GM10248 (cell line): ENCODE measurements around the gene ERFL.
"Not testable (repeated sequence)": the region's sequence is repeated elsewhere in the genome, so short reads cannot be mapped to it uniquely, and the experiment has no call there.

Source experiments
- CTCF ChIA-PET: fragments of 300-600 bp; sonication (Branson Sonifier 250); formaldehyde crosslinking; extraction: SDS; loops from one replicate; lab custom pipeline; 2021; ENCODE audit warnings: antibody characterized with exemption; lab: Yijun Ruan, JAX
- POLR2A ChIA-PET: fragments of 350-650 bp; sonication (Branson Sonifier 250); formaldehyde crosslinking; extraction: SDS; loops from one replicate; lab custom pipeline; 2020; ENCODE audit warnings: antibody characterized with exemption; lab: Yijun Ruan, JAX
- DNase-seq: peaks from one replicate; pipeline ENCODE4 v3.0.0; 2012; ENCODE audit errors: extremely low spot score
- CTCF ChIP-seq: IDR thresholded peaks from 2 replicates; pipeline ENCODE4 v1.5.1; 2012; ENCODE audit warnings: mild to moderate bottlenecking, low read depth; ENCODE audit errors: extremely low read depth, missing control alignments, control extremely low read depth

The ERFL gene

GRCh38 chr19:41945135-41945766, 17.0 kb upstream of the ERFL start:
- ChIA-PET CTCF (interaction anchor here (0.6 to 6.1 kb wide), 13 partner anchors 10 to 85 kb away, joined by 3 to 48 read pairs (median 5); partner anchors contain the start of genes CD79A, RABAC1 and RPS19), POLR2A (interaction anchor here (0.7 to 2.5 kb wide), 11 partner anchors 8 to 246 kb away, joined by 3 to 12 read pairs (median 7); partner anchors contain the start of gene RPS19)
- DNase-seq, result peak; percentile 88
- no peak for TF ChIP-seq CTCF

GRCh38 chr19:41944336-41944735, 16.1 kb upstream of the ERFL start:
- no peak for DNase-seq
- CTCF ChIA-PET, result interaction anchor here (1.0 to 6.1 kb wide), 6 partner anchors 12 to 85 kb away, joined by 3 to 48 read pairs (median 5); partner anchors contain the start of gene RPS19
- TF ChIP-seq CTCF, result no peak
- POLR2A ChIA-PET, result interaction anchor here (1.0 to 2.2 kb wide), 7 partner anchors 7 to 85 kb away, joined by 3 to 11 read pairs (median 7); partner anchors contain the start of gene RPS19

GRCh38 chr19:41941410-41942202, 13.4 kb upstream of the ERFL start:
- no peak for DNase-seq
- CTCF ChIA-PET, result interaction anchor here (1.0 to 1.5 kb wide), 4 partner anchors 9 to 81 kb away, joined by 3 to 9 read pairs (median 4); no protein-coding TSS in a partner anchor
- TF ChIP-seq CTCF, result no peak
- POLR2A ChIA-PET, result no interaction called here

- ChIA-PET POLR2A (no interaction called here), CTCF (interaction anchor here (1.0 kb wide), 2 partner anchors 10 to 80 kb away, joined by 3 to 4 read pairs; no protein-coding TSS in a partner anchor)
- DNase-seq, result no peak
- no peak for TF ChIP-seq CTCF
These were observed 12.6 kb upstream of the ERFL start for GRCh38 chr19:41940731-41941409.

GRCh38 chr19:41939861-41940730, 11.8 kb upstream of the ERFL start:
- POLR2A ChIA-PET, result no interaction called here
- no peak for TF ChIP-seq CTCF
- DNase-seq, result peak; percentile 82
- CTCF ChIA-PET, result no interaction called here

GRCh38 chr19:41939209-41939608, 11.0 kb upstream of the ERFL start:
- POLR2A ChIA-PET, DNase-seq, CTCF ChIA-PET: not testable (repeated sequence)
